ENCODE data around the gene MAN2A1.

- no peak for TF ChIP-seq CTCF (conservative IDR thresholded peaks at IDR 0.05 in 1 of 2, IDR thresholded peaks at IDR 0.05 in 1 of 2; ENCODE audit: low read depth in 1 of 2, low read length in 2 of 2)
- TF ChIP-seq EZH2 (IDR thresholded peaks at IDR 0.05; ENCODE audit: low read length, missing control alignments): no peak
These were observed 187.9 kb downstream of the MAN2A1 start for GRCh38 chr5:109877670-109878045.

All from fibroblast of lung (primary cell).